GM23338 (cell line): ENCODE data around the gene PCDHGA11. TPM values are rescaled to one million over a fixed set of nuclear protein-coding genes. Genes with fewer than 3 reads are reported as not detected.
A peak's percentile ranks its signal among the peaks of the same experiment; 100 is the strongest.

ENCODE experiments used
- ATAC-seq: fragments of 200-7000 bp; cut with Tn5 transposase; 3 replicates; pipeline ENCODE4 v1.9.1; 2020
- DNase-seq: peaks from one replicate; pipeline ENCODE4 v3.0.0-alpha.2; 2015; ENCODE audit warnings: low spot score
- H2AFZ ChIP-seq: fragments of 200-600 bp; sonication (generic); 2 replicates; pipeline ENCODE4 v1.8.0; 2016; ENCODE audit warnings: antibody characterized with exemption, mild to moderate bottlenecking, moderate library complexity
- H3F3A ChIP-seq: fragments of 200-600 bp; sonication (generic); replicated peaks from 2 replicates; pipeline ENCODE4 v1.8.0; 2017; ENCODE audit warnings: antibody characterized with exemption, mixed run types, low read depth
- H3K27ac ChIP-seq: fragments of 200-600 bp; sonication (generic); 2 replicates; pipeline ENCODE4 v1.6.1; 2016; ENCODE audit warnings: low read depth
- H3K27me3 ChIP-seq: fragments of 200-600 bp; sonication (generic); 2 replicates; pipeline ENCODE4 v1.8.0; 2016; ENCODE audit warnings: mild to moderate bottlenecking, mixed run types, moderate library complexity; ENCODE audit not compliant: insufficient read depth
- H3K36me3 ChIP-seq: fragments of 200-600 bp; sonication (generic); 2 replicates; pipeline ENCODE4 v1.8.0; 2016; ENCODE audit warnings: mild to moderate bottlenecking; ENCODE audit not compliant: insufficient read depth
- H3K4me1 ChIP-seq: fragments of 200-600 bp; sonication (generic); 2 replicates; pipeline ENCODE4 v1.8.0; 2016; ENCODE audit warnings: mild to moderate bottlenecking, moderate library complexity; ENCODE audit not compliant: insufficient read depth
- H3K4me2 ChIP-seq: fragments of 200-600 bp; sonication (generic); 2 replicates; pipeline ENCODE4 v1.7.1; 2017; ENCODE audit warnings: mixed run types
- H3K4me3 ChIP-seq: fragments of 200-600 bp; sonication (generic); 2 replicates; pipeline ENCODE4 v1.6.1; 2016; ENCODE audit warnings: mixed run types
- H3K79me2 ChIP-seq: fragments of 200-600 bp; sonication (generic); replicated peaks from 2 replicates; pipeline ENCODE4 v1.8.0; 2017; ENCODE audit warnings: mild to moderate bottlenecking; ENCODE audit not compliant: insufficient read depth
- H3K9me2 ChIP-seq: fragments of 200-600 bp; sonication (generic); 2 replicates; pipeline ENCODE4 v1.8.0; 2017; ENCODE audit not compliant: insufficient read depth
- H4K20me1 ChIP-seq: fragments of 200-600 bp; sonication (generic); replicated peaks from 2 replicates; pipeline ENCODE4 v1.8.0; 2017; ENCODE audit warnings: mild to moderate bottlenecking; ENCODE audit not compliant: insufficient read depth
- H3K27ac Mint-ChIP-seq: 2 replicates; pipeline ENCODE4 v1.8.0; 2020; ENCODE audit warnings: inconsistent platforms, mild to moderate bottlenecking, moderate library complexity, mixed read lengths
- H3K27me3 Mint-ChIP-seq: 3 replicates; pipeline ENCODE4 v1.8.0; 2022; ENCODE audit warnings: low read depth, mild to moderate bottlenecking, moderate library complexity, mixed read lengths, inconsistent platforms; ENCODE audit not compliant: insufficient read depth, poor library complexity
- H3K36me3 Mint-ChIP-seq: 3 replicates; pipeline ENCODE4 v1.8.0; 2021; ENCODE audit warnings: low read depth, mild to moderate bottlenecking, inconsistent platforms, moderate library complexity, mixed read lengths
- H3K4me1 Mint-ChIP-seq: 3 replicates; pipeline ENCODE4 v1.8.0; 2020; ENCODE audit warnings: mild to moderate bottlenecking, inconsistent platforms, mixed read lengths
- H3K4me3 Mint-ChIP-seq: 3 replicates; pipeline ENCODE4 v1.8.0; 2021; ENCODE audit warnings: moderate library complexity, mild to moderate bottlenecking, inconsistent platforms, mixed read lengths
- H3K9me3 Mint-ChIP-seq: 3 replicates; pipeline ENCODE4 v1.8.0; 2020; ENCODE audit warnings: moderate library complexity, mild to moderate bottlenecking, inconsistent platforms, mixed read lengths
- CTCF ChIP-seq, 2 experiments: fragments of 200-600 bp in 1 of 2; sonication (generic) in 1 of 2; conservative IDR thresholded peaks; 2 replicates each; pipeline versions ENCODE4 v1.5.1 to v1.6.1; 2016 to 2017; ENCODE audit warnings: antibody characterized with exemption in 2 of 2, low read depth in 2 of 2, mild to moderate bottlenecking in 2 of 2, moderate library complexity in 1 of 2
- JUNB ChIP-seq: IDR thresholded peaks from one replicate; pipeline ENCODE4 v1.6.1; 2016; ENCODE audit warnings: antibody characterized with exemption; ENCODE audit not compliant: unreplicated experiment
- NANOG ChIP-seq: IDR thresholded peaks from 2 replicates; pipeline ENCODE4 v1.6.1; 2016; ENCODE audit warnings: antibody characterized with exemption, borderline replicate concordance
- POLR2AphosphoS5 ChIP-seq: IDR thresholded peaks from 2 replicates; pipeline ENCODE4 v1.6.1; 2016; ENCODE audit warnings: antibody characterized with exemption, low read depth
- STAT1 ChIP-seq: IDR thresholded peaks from one replicate; pipeline ENCODE4 v1.6.1; 2016; ENCODE audit warnings: antibody characterized with exemption; ENCODE audit not compliant: unreplicated experiment
- polyA plus RNA-seq: library from polyadenylated mRNA; unstranded; fragments of >200 nt; fragmentation: Nextera tagmentation; extraction: Ambion mirVana; gene quantifications from 2 replicates; pipeline ENCODE4 v1.2.1, GENCODE V29; 2016
- total RNA-seq: library from RNA; depleted of rRNA; stranded (reverse); fragments of >200 nt; shearing (Covaris generic); gene quantifications from 2 replicates; pipeline ENCODE4 v1.2.3, GENCODE V29; 2014
- TF ChIP-seq, protein P1 (sequence below): IDR thresholded peaks from 2 replicates; pipeline ENCODE4 v1.6.1; 2016; ENCODE audit warnings: antibody characterized with exemption

PCDHGA11 gene
- total and polyA plus RNA-seq, 2 experiments from 2014 or later, result 3.0 to 10.7 TPM

DNA sequence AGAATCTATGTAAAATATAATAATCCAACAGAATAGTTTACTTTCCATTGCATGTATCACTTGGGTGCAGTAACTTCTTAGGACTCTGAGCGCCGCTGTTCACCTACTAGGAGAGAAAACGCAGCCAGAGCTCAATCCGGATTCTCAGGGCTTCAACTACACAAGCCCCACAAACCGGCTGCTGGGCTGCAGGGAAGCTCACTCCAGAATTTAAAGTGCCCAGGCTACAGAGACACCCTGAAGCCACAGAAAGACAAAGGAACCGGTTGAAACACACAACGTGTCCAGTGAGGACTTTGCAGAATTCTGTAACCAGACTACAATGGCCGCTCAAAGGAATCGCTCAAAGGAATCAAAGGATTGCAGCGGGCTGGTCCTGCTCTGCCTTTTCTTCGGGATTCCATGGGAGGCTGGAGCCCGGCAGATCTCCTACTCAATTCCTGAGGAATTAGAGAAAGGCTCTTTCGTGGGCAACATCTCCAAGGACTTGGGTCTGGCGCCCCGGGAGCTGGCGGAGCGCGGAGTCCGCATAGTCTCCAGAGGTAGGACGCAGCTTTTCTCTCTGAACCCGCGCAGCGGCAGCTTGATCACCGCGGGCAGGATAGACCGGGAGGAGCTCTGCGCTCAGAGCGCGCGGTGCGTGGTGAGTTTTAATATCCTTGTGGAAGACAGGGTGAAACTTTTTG lies 7.9 kb upstream of the PCDHGA11 start, which contains the start of gene PCDHGA10:
TSS of gene PCDHGA10 (plus strand) at position 134 of the 686 bp plus-strand sequence. CDS start at position 323, 189 bp downstream.
- peaks cover 46% of the 10 kb centered on the region for H3K36me3 Mint-ChIP-seq
- ATAC-seq (peak; percentile 57), DNase-seq (peak; percentile 92)
- peaks cover 23% of the 10 kb centered on the region for H3K27me3 Mint-ChIP-seq
- Histone ChIP-seq H3K4me1 (peaks cover 5% of the 10 kb centered on the region), H3F3A (no peaks in the 10 kb centered on the region), H2AFZ (peak within 1 kb of the TSS; percentile 57), H3K27me3 (peaks cover 8% of the 10 kb centered on the region), H3K4me3 (peak within 1 kb of the TSS; percentile 40; the same call in 1 of the 2 replicates), H3K79me2 (0 out of 2 replicates have a peak, but pooled peaks cover 4% of the 10 kb centered on the region), H3K9me2 (no peaks in the 10 kb centered on the region), H3K4me2 (peak within 1 kb of the TSS; percentile 45; the same call in 1 of the 2 replicates), H3K27ac (no peak within 1 kb of the TSS), H3K36me3 (no peaks in the 10 kb centered on the region), H4K20me1 (peaks cover 7% of the 10 kb centered on the region; the same call in 1 of the 2 replicates)
- H3K9me3 Mint-ChIP-seq, result peaks cover 43% of the 10 kb centered on the region
- H3K4me3 Mint-ChIP-seq, result peak within 1 kb of the TSS; percentile 90
- TF ChIP-seq, protein P1, sequence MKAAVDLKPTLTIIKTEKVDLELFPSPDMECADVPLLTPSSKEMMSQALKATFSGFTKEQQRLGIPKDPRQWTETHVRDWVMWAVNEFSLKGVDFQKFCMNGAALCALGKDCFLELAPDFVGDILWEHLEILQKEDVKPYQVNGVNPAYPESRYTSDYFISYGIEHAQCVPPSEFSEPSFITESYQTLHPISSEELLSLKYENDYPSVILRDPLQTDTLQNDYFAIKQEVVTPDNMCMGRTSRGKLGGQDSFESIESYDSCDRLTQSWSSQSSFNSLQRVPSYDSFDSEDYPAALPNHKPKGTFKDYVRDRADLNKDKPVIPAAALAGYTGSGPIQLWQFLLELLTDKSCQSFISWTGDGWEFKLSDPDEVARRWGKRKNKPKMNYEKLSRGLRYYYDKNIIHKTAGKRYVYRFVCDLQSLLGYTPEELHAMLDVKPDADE, result no peak
- TF ChIP-seq CTCF (conservative IDR thresholded peaks at IDR 0.05; ENCODE audit: low read depth in 2 of 2), result peak; percentile 71 to 74
- H3K27ac Mint-ChIP-seq, result peak within 1 kb of the TSS; percentile 89
- H3K4me1 Mint-ChIP-seq, result peaks cover 16% of the 10 kb centered on the region

DNA sequence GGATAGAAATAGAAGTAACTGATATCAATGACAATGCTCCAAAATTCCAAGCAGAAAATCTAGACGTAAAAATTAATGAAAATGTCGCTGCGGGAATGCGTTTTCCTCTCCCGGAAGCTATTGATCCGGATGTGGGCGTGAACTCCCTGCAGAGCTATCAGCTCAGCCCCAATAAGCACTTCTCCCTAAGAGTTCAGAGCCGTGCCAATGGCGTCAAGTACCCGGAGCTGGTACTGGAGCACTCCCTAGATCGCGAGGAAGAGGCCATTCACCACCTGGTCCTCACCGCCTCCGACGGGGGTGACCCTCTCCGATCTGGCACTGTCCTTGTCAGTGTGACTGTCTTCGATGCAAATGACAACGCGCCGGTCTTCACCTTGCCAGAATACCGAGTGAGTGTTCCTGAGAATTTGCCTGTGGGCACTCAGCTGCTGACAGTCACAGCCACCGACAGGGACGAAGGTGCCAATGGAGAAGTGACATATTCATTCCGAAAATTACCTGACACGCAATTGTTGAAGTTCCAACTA lies 7.2 kb upstream of the PCDHGA11 start:
- Histone ChIP-seq H3K9me2 (no peaks in the 10 kb centered on the region), H3K27ac (no peak overlapping the region), H3K4me1 (peaks cover 2% of the 10 kb centered on the region), H3K36me3 (no peaks in the 10 kb centered on the region), H3K79me2 (0 out of 2 replicates have a peak, but pooled peaks cover 2% of the 10 kb centered on the region), H4K20me1 (peaks cover 7% of the 10 kb centered on the region; the same call in 1 of the 2 replicates), H3F3A (no peaks in the 10 kb centered on the region), H2AFZ (no peak overlapping the region; the same call in 1 of the 2 replicates), H3K27me3 (peaks cover 12% of the 10 kb centered on the region), H3K4me2 (peak overlapping the region; percentile 45; the same call in 1 of the 2 replicates), H3K4me3 (peak overlapping the region; percentile 40; the same call in 1 of the 2 replicates)
- Mint-ChIP-seq H3K36me3 (peaks cover 50% of the 10 kb centered on the region), H3K27me3 (peaks cover 28% of the 10 kb centered on the region), H3K9me3 (peaks cover 47% of the 10 kb centered on the region), H3K4me1 (peaks cover 17% of the 10 kb centered on the region), H3K4me3 (peak overlapping the region; percentile 90), H3K27ac (peak overlapping the region; percentile 89; the same call in 1 of the 2 replicates)
- peak; percentile 65 for ATAC-seq
- TF ChIP-seq STAT1 (no peak), POLR2AphosphoS5 (no peak), CTCF (conservative IDR thresholded peaks at IDR 0.05; ENCODE audit: low read depth in 2 of 2) (no peak), JUNB (no peak), NANOG (no peak)
- no peak for DNase-seq
